Ecto neural progenitor cell (in vitro differentiated cells): ENCODE results near the gene TIMM50.
"Not testable (repeated sequence)": the region's sequence is repeated elsewhere in the genome, so short reads cannot be mapped to it uniquely, and the experiment has no call there.

Source experiments
- DNase-seq: peaks from one replicate; pipeline ENCODE4 v3.0.0-alpha.2; 2018; ENCODE audit warnings: low spot score

The TIMM50 gene

DNA sequence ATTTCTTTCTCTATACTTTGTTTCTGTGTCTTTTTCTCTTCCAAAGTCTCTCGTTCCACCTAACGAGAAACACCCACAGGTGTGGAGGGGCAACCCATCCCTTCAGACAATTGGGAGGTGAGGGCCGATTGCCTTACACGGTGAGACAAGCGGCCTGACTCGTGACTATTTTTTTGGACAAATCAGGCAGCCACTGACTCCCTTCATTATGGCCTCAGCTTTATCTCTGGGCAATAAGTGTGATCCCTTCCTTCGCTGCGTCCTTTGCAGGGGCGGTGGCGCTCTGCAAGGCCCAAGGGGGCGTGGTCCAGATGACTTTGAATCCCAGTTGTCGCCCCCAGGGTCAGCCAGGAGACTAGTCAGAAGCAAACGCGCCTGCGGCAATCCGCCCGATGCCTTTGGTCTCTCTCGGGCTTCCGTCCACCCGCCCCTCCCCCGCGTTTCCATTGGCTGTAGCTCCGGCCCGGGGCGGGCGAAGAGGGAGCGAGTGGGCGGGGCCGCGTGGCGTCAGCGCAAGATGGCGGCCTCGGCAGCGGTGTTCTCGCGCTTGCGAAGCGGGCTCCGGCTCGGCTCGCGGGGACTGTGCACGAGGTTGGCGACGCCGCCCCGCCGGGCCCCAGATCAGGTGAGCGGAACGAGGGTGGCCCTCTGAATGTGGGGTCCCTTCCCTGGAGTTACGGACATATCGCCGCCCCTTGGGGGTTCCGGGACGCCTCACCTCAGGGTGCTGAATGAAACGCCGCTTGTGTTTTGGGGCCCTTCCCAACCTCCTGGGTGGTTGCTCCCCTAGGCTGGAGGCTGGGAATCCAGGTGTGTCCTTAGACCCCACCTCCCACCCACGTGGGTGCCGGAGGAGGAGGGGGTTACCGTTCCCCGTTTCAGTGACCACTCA is at the start of gene TIMM50:
Gene TIMM50, plus strand, starts transcription at position 502 of the 892 bp plus-strand sequence. Its CDS starts 16 bp downstream, at position 518.
- peak; percentile 99 for DNase-seq

DNA sequence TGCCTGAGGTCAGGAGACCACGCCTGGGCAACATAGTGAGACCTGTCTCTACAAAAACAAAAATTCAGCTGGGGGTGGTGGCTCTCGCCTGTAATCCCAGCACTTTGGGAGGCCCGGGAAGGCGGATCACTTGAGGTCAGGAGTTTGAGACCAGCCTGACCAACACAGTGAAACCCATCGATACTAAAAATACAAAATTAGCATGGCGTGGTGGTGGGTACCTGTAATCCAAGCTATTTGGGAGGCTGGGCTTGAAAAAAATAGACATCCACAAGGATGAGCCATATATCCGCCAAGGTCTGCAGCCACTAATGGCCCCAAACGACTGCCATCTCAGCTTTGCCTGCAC is 48.0 kb upstream of the TIMM50 start:
- no peak for DNase-seq

- no peak for DNase-seq
These were observed 47.1 kb upstream of the TIMM50 start for GRCh38 chr19:39433480-39434079.

DNA sequence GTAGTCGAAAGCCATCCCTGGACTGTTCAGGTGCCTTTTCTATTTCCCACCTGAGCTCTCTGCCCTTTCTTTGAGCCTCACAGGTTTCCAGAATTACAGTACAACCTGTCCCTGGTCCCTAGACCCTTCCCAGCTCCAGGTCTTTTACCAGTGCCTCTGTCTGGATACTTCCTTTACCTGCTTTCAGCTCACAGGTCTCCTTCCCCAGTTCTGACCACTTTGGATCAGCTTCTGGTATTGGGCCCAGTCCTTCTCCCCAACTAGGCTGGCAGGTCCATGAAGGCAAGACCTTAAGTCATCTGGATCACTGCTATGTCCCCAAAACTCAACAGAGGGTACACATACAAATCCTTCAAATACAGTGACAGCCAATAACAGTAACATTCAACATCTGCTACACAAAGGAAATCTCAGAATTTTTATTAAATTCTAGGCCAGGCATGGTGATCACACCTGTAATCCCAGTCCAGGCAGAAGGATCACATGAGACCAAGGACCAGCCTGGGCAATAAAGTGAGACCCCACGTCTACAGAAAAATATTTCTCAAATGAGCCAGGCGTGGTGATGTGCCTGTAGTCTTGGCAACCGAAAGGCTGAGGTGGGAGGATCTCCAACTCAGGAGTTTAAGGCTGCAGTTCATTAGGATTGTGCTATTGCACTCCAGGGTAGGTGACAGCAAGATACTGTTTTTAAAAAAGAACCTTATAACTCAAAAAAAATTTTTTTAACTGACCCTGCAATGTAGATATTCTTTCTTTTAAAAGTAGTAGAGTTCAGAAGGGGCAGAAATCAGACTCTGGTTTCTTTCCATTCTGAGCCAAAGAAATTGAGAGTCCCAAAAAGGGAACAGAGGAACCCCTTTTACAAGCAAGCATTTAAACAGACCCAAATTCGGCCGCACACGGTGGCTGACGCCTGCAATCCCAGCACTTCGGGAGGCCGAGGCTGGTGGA is 46.2 kb upstream of the TIMM50 start:
- no peak for DNase-seq

GRCh38 chr19:39435499-39436349 is 44.9 kb upstream of the TIMM50 start, which contains the start of gene RPS16:
TSS of gene RPS16 (minus strand) at chr19:39435949. CDS start at chr19:39435895, 54 bp downstream.
- DNase-seq = peak; percentile 99

DNA sequence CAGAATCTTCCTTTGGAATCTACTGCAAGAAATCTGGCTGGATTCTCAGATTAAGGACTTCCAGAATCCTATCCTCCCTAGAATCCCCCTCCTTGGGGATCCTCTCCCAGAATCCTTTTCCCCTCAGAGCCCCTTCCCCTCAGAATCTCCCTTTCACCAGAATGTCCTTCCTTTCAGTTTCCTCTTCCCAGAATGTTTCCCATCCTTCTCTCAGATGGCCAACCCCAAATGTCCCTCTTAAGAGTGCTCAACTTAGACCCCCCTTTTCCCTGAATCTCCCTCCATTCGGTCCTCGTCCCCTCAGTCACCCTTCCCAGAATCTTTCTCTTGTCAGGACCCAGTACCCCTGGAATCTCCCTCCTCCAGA is 44.3 kb upstream of the TIMM50 start:
- no peak for DNase-seq

GRCh38 chr19:39438270-39438934 is 42.2 kb upstream of the TIMM50 start:
- DNase-seq = no peak

DNA sequence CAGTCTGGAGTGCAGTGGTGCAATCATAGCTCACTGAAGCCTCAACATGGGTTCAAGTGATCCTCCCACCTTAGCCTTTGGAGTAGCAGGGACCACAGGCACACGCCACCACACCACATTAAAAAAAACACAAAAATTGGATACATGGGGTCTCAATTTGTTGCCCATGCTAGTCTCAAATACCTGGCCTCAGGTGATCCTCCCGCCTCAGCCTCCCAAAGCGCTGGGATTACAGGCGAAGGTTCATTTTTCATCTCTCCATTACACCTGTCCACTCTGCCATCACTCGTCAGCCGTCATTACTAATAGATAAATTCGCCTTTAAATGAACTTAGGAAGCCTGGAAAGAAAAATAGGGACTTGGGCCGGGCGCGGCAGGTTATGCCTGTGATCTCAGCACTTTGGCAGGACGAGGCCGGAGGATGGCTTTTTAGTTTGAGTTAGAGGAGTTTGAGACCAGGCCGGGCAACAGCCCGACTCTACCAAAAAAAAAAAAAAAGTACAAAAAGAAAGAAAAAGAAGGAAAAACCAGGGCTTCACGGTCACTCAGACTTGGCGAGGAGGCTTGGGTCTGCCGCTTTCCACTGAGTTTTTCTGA is 35.9 kb upstream of the TIMM50 start:
- no peak for DNase-seq

- DNase-seq = peak; percentile 96
These were observed 35.2 kb upstream of the TIMM50 start, which contains the start of gene SUPT5H for GRCh38 chr19:39445196-39446111. TSS of gene SUPT5H (plus strand) at chr19:39445582. CDS start at chr19:39445891, 309 bp downstream.

- no peak for DNase-seq
These were observed 34.1 kb upstream of the TIMM50 start for GRCh38 chr19:39446365-39447084.

GRCh38 chr19:39448271-39448670 is 32.4 kb upstream of the TIMM50 start:
- DNase-seq = no peak

DNA sequence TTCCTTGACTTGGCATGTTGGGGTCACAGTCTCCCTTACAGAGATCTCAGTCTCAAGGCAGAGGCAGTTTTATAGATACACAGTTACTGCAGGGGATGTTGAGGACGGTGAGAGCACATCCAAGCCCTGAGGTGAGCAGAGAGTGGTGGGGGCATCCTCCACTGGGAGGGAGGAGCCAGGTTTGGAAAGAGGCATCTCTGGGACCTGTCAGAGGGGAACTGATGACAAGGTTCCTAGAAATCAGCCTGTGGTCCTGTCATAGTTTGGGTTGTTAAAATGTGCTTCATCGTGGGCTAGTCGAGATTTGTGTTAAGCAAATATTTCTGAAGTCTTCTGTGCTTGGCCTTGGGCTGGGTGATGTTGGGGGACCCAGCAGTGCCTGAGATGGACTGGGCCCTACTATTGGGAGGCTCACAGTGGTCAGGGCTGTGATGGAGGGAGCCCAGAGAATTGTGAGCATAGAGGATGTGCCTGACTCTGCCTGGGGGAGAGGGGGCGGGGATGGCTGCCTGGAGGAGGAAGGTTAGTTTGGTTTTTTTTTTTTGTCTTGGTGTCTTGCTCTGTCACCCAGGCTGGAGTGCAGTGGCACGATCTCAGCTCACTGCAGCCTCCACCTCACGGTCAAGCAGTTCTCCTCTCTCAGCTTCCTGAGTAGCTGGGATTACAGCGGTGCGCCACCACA is 31.4 kb upstream of the TIMM50 start:
- no peak for DNase-seq

GRCh38 chr19:39451257-39451656 is 29.4 kb upstream of the TIMM50 start:
- not testable (repeated sequence) for DNase-seq

GRCh38 chr19:39463403-39463802 is 17.2 kb upstream of the TIMM50 start:
- no peak for DNase-seq

GRCh38 chr19:39465956-39466747 is 14.5 kb upstream of the TIMM50 start:
- DNase-seq = no peak

DNA sequence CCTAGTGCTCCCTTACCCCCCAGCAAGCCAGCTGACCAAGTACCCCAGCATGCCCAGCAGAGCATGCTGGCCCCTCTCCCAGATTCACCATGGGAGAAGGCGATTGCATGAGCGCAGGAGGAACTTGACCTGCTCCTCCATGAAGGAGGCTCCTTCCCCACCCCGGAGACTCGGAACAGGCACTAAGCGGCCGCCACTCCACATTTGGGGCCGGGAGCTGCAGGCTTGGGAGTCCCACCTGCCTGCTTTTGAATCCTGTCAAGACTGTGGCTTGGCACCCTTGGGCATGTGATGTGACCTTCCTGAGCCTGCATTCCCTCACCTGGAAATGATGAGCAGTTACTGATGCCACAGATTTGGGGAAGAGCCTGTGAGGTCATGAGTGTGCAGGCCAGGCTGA is 12.7 kb upstream of the TIMM50 start:
- no peak for DNase-seq

- no peak for DNase-seq
These were observed 11.6 kb upstream of the TIMM50 start for GRCh38 chr19:39469036-39469435.
